Endothelial cell of umbilical vein (primary cell): ENCODE data around the gene CASR. TPM values are rescaled to one million over a fixed set of nuclear protein-coding genes. Genes with fewer than 3 reads are reported as not detected.

Source experiments
- BruUV-seq: library from RNA; stranded (reverse); fragments of 400-500 nt; replicated peaks from 2 replicates; lab custom pipeline; 2021; lab: Mats Ljungman, UMichigan
- CTCF ChIA-PET: fragments of 300-600, 350-600 bp; sonication (Branson Sonifier 250); formaldehyde crosslinking; loops from one replicate; lab custom pipeline; 2021; ENCODE audit warnings: antibody characterized with exemption, inconsistent platforms; lab: Charles Lee
- POLR2A ChIA-PET: fragments of 300-600, 350-600 bp; sonication (Branson Sonifier 250); formaldehyde crosslinking; loops from one replicate; lab custom pipeline; 2021; ENCODE audit warnings: antibody characterized with exemption, inconsistent platforms; lab: Charles Lee
- DNase-seq: peaks from one replicate; pipeline ENCODE4 v3.0.0-alpha.2; 2011; ENCODE audit warnings: low read depth, low spot score
- FAIRE-seq: peaks from 2 replicates; lab custom pipeline; 2011; peaks lifted over from hg19 to GRCh38; lab: Jason Lieb, UNC
- H2AFZ ChIP-seq: 2 replicates; pipeline ENCODE4 v1.6.0; 2012; ENCODE audit warnings: low read depth, low read length, control low read depth, inconsistent platforms
- H3K27ac ChIP-seq: 2 replicates; pipeline ENCODE4 v1.5.1; 2011; ENCODE audit warnings: low read depth, mild to moderate bottlenecking, control low read depth, low read length, moderate library complexity; ENCODE audit not compliant: insufficient read depth
- H3K27me3 ChIP-seq, 2 experiments: 2 replicates each; pipeline versions ENCODE4 v1.6.0 to v1.6.1; 2011; ENCODE audit warnings: low read length in 2 of 2, mixed read lengths in 1 of 2; ENCODE audit not compliant: control insufficient read depth in 2 of 2, insufficient read depth in 2 of 2
- H3K36me3 ChIP-seq, 2 experiments: 2 replicates in 1 of 2; 3 replicates in 1 of 2; pipeline ENCODE4 v1.5.1; 2011; ENCODE audit warnings: low read length in 2 of 2, mild to moderate bottlenecking in 1 of 2, moderate library complexity in 1 of 2; ENCODE audit not compliant: control insufficient read depth in 2 of 2, insufficient read depth in 2 of 2; ENCODE audit errors: extremely low read depth in 1 of 2
- H3K4me1 ChIP-seq: 3 replicates; pipeline ENCODE4 v1.5.1; 2011; ENCODE audit warnings: mild to moderate bottlenecking, low read length; ENCODE audit not compliant: control insufficient read depth, insufficient read depth; ENCODE audit errors: extremely low read depth
- H3K4me2 ChIP-seq: 2 replicates; pipeline ENCODE4 v1.6.1; 2011; ENCODE audit warnings: low read length, control low read depth, mixed read lengths; ENCODE audit not compliant: insufficient read depth
- H3K4me3 ChIP-seq, 3 experiments: fragments of 200-600 bp in 1 of 3; sonication (generic), shearing (Covaris generic) in 1 of 3; replicated peaks in 1 of 3; 2 replicates each; pipeline ENCODE4 v1.5.1; 2011 to 2016; ENCODE audit warnings: control low read depth in 3 of 3, low read length in 3 of 3, mild to moderate bottlenecking in 2 of 3, inconsistent platforms in 1 of 3, low read depth in 1 of 3, moderate library complexity in 1 of 3; ENCODE audit not compliant: insufficient read depth in 1 of 3
- H3K79me2 ChIP-seq: 2 replicates; pipeline ENCODE4 v1.6.0; 2012; ENCODE audit warnings: low read length, inconsistent platforms; ENCODE audit not compliant: control insufficient read depth, insufficient read depth
- H3K9ac ChIP-seq: replicated peaks from 2 replicates; pipeline ENCODE3; 2011; ENCODE audit warnings: low read length, control low read depth; ENCODE audit not compliant: insufficient read depth; ENCODE audit errors: extremely low read depth
- H3K9me1 ChIP-seq: replicated peaks from 3 replicates; pipeline ENCODE4 v1.6.0; 2011; ENCODE audit warnings: mild to moderate bottlenecking, low read length; ENCODE audit not compliant: control insufficient read depth, insufficient read depth; ENCODE audit errors: extremely low read depth
- H3K9me3 ChIP-seq: replicated peaks from 2 replicates; pipeline ENCODE4 v1.5.1; 2012; ENCODE audit warnings: low read length, inconsistent platforms; ENCODE audit not compliant: control insufficient read depth, insufficient read depth
- H4K20me1 ChIP-seq: replicated peaks from 2 replicates; pipeline ENCODE3; 2011; ENCODE audit warnings: mild to moderate bottlenecking, low read length; ENCODE audit not compliant: control insufficient read depth, insufficient read depth; ENCODE audit errors: extremely low read depth
- EZH2 ChIP-seq: IDR thresholded peaks from 2 replicates; pipeline ENCODE4 v1.6.1; 2012; ENCODE audit warnings: borderline replicate concordance, low read depth, mild to moderate bottlenecking, moderate library complexity, low read length, inconsistent platforms; ENCODE audit not compliant: severe bottlenecking
- FOS ChIP-seq: IDR thresholded peaks from 2 replicates; pipeline ENCODE4 v1.6.1; 2011; ENCODE audit warnings: mild to moderate bottlenecking, low read length, moderate library complexity, borderline replicate concordance; ENCODE audit not compliant: insufficient read depth
- GATA2 ChIP-seq: IDR thresholded peaks from 2 replicates; pipeline ENCODE4 v1.7.0; 2011; ENCODE audit warnings: low read depth, mild to moderate bottlenecking, moderate library complexity, mixed read lengths, low read length; ENCODE audit not compliant: insufficient read length, insufficient read depth
- JUN ChIP-seq: IDR thresholded peaks from 2 replicates; pipeline ENCODE4 v1.6.1; 2011; ENCODE audit warnings: borderline replicate concordance, low read depth; ENCODE audit not compliant: insufficient read length, insufficient read depth
- MYC ChIP-seq: IDR thresholded peaks from one replicate; pipeline ENCODE4 v1.6.1; 2011; ENCODE audit warnings: mild to moderate bottlenecking, low read depth, low read length
- POLR2AphosphoS5 ChIP-seq: IDR thresholded peaks from 2 replicates; pipeline ENCODE4 v1.6.1; 2012; ENCODE audit warnings: low read depth, mild to moderate bottlenecking, control low read depth, low read length, moderate library complexity; ENCODE audit not compliant: insufficient read depth
- dilution Hi-C: fragments of 300-500 bp; cut with MboI; formaldehyde crosslinking; loops from one replicate; pipeline ENCODE4 v1.15.0; 2019; ENCODE audit warnings: low sequenced_read_pairs; ENCODE audit not compliant: extremely low pct_ligation_motif_present
- intact Hi-C: fragments of 100-400 bp; cut with micrococcal nuclease; formaldehyde crosslinking; loops from one replicate; pipeline ENCODE4 v1.10.0; 2022
- polyA plus RNA-seq, 4 experiments: library from polyadenylated mRNA; depleted of rRNA in 3 of 4; stranded (reverse) in 3 of 4; unstranded in 1 of 4; fragments of >200 nt; gene quantifications; 2 replicates each; pipeline versions ENCODE4 v1.2.1 to v1.2.3, GENCODE V29; 2011 to 2012; ENCODE audit warnings: missing spikeins in 1 of 4
- total RNA-seq: library from RNA; stranded (reverse); gene quantifications from 2 replicates; pipeline ENCODE4 v1.2.3, GENCODE V29; 2021
- TF ChIP-seq, protein P1 (sequence below), 2 donors: IDR thresholded peaks; 1 replicate in 1 of 2; 2 replicates in 1 of 2; pipeline ENCODE4 v1.5.1; 2011; ENCODE audit warnings: low read length in 2 of 2, mild to moderate bottlenecking in 2 of 2, moderate library complexity in 2 of 2, control low read depth in 1 of 2, inconsistent platforms in 1 of 2, low read depth in 1 of 2; ENCODE audit not compliant: insufficient read depth in 1 of 2; ENCODE audit errors: extremely low read depth in 1 of 2

Gene CASR
- total and polyA plus RNA-seq, 2 donors (not counting 3 experiments of a cell fraction or from before 2014, with no cell fraction given), result not detected

DNA sequence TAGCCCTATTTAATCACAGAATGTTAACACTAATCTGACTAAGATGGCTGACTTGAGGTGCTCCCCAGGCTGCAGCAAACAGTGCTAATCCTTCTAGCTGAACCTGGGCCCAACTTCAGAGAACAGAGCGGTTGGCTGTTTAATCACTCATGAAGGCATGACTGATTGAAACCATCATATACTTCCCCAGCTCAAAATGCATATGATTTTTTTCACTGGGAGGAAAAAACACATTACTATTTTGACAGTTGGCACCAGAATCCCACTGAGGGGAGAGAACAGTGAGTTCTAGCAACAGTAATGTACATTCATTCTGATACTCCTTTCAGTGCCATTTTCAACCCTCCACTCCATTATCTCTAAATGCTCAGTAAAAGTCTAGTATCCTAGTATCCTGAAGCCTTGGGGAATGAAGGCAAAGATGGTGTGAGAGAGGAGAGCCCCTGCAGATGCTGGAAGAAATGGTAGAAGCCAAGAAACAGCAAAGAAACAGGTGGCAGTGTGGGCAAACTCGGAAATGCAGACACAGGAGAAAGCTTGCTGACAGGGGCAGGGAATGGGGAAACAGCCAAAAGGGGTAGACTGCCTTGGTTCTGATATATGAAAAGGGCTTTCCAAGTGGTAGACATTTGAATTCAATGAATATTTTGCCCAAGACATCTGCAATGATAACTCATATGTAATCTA, 34.4 kb upstream of the CASR start:
- intact Hi-C loops (no loop called here), dilution Hi-C loops (no loop called here)
- Histone ChIP-seq H3K9me1 (no peaks in the 10 kb centered on the region), H3K4me1 (no peaks in the 10 kb centered on the region), H3K79me2 (no peaks in the 10 kb centered on the region), H2AFZ (no peak overlapping the region), H3K36me3 (no peaks in the 10 kb centered on the region), H4K20me1 (no peaks in the 10 kb centered on the region), H3K9me3 (no peaks in the 10 kb centered on the region), H3K27me3 (no peaks in the 10 kb centered on the region), H3K4me3 (no peak overlapping the region), H3K27ac (no peak overlapping the region), H3K9ac (no peak overlapping the region), H3K4me2 (no peak overlapping the region)
- CTCF ChIA-PET, result no interaction called here
- FAIRE-seq (no peak), DNase-seq (no peak)
- TF ChIP-seq JUN, result no peak
- TF ChIP-seq EZH2, result no peak
- TF ChIP-seq FOS, result no peak
- TF ChIP-seq, protein P1, sequence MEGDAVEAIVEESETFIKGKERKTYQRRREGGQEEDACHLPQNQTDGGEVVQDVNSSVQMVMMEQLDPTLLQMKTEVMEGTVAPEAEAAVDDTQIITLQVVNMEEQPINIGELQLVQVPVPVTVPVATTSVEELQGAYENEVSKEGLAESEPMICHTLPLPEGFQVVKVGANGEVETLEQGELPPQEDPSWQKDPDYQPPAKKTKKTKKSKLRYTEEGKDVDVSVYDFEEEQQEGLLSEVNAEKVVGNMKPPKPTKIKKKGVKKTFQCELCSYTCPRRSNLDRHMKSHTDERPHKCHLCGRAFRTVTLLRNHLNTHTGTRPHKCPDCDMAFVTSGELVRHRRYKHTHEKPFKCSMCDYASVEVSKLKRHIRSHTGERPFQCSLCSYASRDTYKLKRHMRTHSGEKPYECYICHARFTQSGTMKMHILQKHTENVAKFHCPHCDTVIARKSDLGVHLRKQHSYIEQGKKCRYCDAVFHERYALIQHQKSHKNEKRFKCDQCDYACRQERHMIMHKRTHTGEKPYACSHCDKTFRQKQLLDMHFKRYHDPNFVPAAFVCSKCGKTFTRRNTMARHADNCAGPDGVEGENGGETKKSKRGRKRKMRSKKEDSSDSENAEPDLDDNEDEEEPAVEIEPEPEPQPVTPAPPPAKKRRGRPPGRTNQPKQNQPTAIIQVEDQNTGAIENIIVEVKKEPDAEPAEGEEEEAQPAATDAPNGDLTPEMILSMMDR (IDR thresholded peaks at IDR 0.05; ENCODE audit: extremely low read depth in 1 of 2, insufficient read depth in 1 of 2, low read depth in 1 of 2, low read length in 2 of 2), result no peak
- TF ChIP-seq MYC, result no peak
- no peak for TF ChIP-seq POLR2AphosphoS5
- no peak for TF ChIP-seq GATA2
- BruUV-seq, result no TSS peak
- POLR2A ChIA-PET, result no interaction called here
